Right lobe of liver (tissue), 6 donors: ENCODE measurements around the gene GNPTG. TPM values are rescaled to one million over a fixed set of nuclear protein-coding genes. Genes with fewer than 3 reads are reported as not detected.

Experiments
- ATAC-seq, 4 donors: fragments of 200-7000 bp; cut with Tn5 transposase; one replicate each; pipeline ENCODE4 v1.9.1; 2020; ENCODE audit warnings: mild to moderate bottlenecking in 4 of 4, moderate library complexity in 4 of 4
- DNase-seq, 3 donors: peaks; one replicate each; pipeline ENCODE4 v3.0.0-alpha.2; 2020
- H3K27ac ChIP-seq, 3 donors: fragments of 200-600 bp; one replicate each; pipeline ENCODE4 v1.8.0; 2022
- H3K27me3 ChIP-seq, 2 donors: fragments of 200-600 bp; one replicate each; pipeline ENCODE4 v1.8.0; 2022
- H3K36me3 ChIP-seq, 4 donors: fragments of 200-600 bp; sonication (generic) in 1 of 4; one replicate each; pipeline versions ENCODE4 v1.5.1 to v1.8.0; 2017 to 2022; ENCODE audit warnings: control low read depth in 1 of 4
- H3K4me1 ChIP-seq, 4 donors: fragments of 200-600 bp; sonication (generic) in 1 of 4; one replicate each; pipeline versions ENCODE4 v1.5.1 to v1.8.0; 2017 to 2022; ENCODE audit warnings: control low read depth in 1 of 4
- H3K4me3 ChIP-seq, 3 donors: fragments of 200-600 bp; one replicate each; pipeline ENCODE4 v1.8.0; 2022
- H3K9me3 ChIP-seq, 4 donors: fragments of 200-600 bp; sonication (generic) in 1 of 4; one replicate each; pipeline versions ENCODE4 v1.5.1 to v1.8.0; 2017 to 2022; ENCODE audit warnings: control low read depth in 1 of 4
- CTCF ChIP-seq, 4 donors: fragments of 200-600 bp in 3 of 4; fragments of 450-650 bp in 1 of 4; IDR thresholded peaks; one replicate each; pipeline versions ENCODE4 v1.5.1 to v1.8.0; 2016 to 2022; ENCODE audit warnings: antibody characterized with exemption in 4 of 4, mild to moderate bottlenecking in 2 of 4
- POLR2A ChIP-seq: fragments of 450-650 bp; IDR thresholded peaks from one replicate; pipeline ENCODE4 v1.6.1; 2017; ENCODE audit warnings: antibody characterized with exemption, mild to moderate bottlenecking
- WGBS: methylation state at CpG from one replicate; pipeline ENCODE4 v1.1.6; 2018; ENCODE audit warnings: low coverage, low lambda C conversion rate; ENCODE audit not compliant: insufficient coverage; ENCODE audit errors: missing lambda C conversion rate; 5-methylcytosine and 5-hydroxymethylcytosine counted together
- intact Hi-C, 2 donors: fragments of 100-400 bp; cut with DNase I; formaldehyde crosslinking; loops; one replicate each; pipeline versions ENCODE4 v1.11.2 to v1.14.1; 2022
- total RNA-seq, 6 experiments: library from RNA; depleted of rRNA in 2 of 6; stranded (reverse); fragments of >200 nt in 2 of 6; fragmentation: NEBNext Ultra II Directional in 3 of 6; extraction: Animal tissue kit (Norgen Biotek cat#: 25700) in 3 of 6; gene quantifications; one replicate each; pipeline versions ENCODE4 v1.1.0 to v1.2.4, GENCODE V29; 2016 to 2023
- donor health status: DM: no; HTN: yes; CAD: no.
- donor health status: DM: no; HTN: no; CAD: no.
- donor health status: DM: no; HTN: no; CAD: no.
- donor health status: DM: no; HTN: yes; CAD: no.
- donor health status: DM: no; HTN: yes; CAD: no.

Gene GNPTG
- total RNA-seq, 6 experiments from 2014 or later: 44.3 to 72.8 (median 63.0) TPM

DNA sequence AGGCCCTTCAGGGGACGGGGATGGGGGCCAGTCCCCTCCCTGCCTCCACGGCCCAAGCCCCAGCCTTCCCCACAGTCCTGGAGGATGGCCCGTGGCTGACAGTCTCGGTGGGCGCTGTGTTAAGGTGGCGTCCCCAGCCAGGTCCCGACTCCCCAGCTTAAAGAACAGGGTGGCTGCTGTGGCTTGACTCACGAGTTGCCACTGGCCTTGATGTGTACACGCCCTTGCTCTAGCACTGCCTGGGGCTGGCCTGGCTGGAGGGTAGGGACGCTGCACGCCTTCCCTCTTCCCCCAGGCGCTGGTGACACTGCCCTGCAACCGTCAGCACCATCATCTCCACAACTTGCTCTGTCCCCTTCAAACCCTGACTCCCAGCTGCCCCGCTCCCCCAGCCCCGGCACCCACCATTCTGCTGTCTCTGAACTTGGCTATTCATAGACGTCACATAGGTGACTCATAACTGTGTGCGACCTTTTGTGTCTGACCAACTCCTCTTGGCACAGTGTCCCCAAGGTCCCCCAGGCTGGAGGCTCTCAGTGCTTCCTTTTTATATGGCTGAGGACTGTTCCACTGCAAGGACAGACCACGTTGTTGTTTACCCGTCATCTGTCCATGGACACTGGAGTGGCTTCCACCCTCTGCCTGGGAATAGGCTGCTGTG is 6.3 kb downstream of the GNPTG start:
- no peak for DNase-seq

GRCh38 chr16:1361685-1362360 is 10.1 kb downstream of the GNPTG start:
- DNase-seq (peak in 2 of 3 donors; percentile 18 to 43), ATAC-seq (no peak)
- peaks cover 0 to 59% (median 16%) of the 10 kb centered on the region in 4 donors for H3K36me3 ChIP-seq
- H3K27me3 ChIP-seq: no peaks in the 10 kb centered on the region
- H3K9me3 ChIP-seq: no peaks in the 10 kb centered on the region
- H3K4me1 ChIP-seq: no peaks in the 10 kb centered on the region
- 100% methylated on average over 1 of the region's 43 CpGs for WGBS
- no peak for TF ChIP-seq CTCF (IDR thresholded peaks at IDR 0.05)
- TF ChIP-seq POLR2A: no peak
- no peak overlapping the region for H3K4me3 ChIP-seq
- intact Hi-C loops: no loop called here
- H3K27ac ChIP-seq: no peak overlapping the region

More for the DNA sequence above, 6.3 kb downstream of the GNPTG start:
- Histone ChIP-seq H3K4me1 (peaks cover 0 to 7% (median 3%) of the 10 kb centered on the region in 4 donors), H3K27me3 (no peaks in the 10 kb centered on the region), H3K27ac (no peak overlapping the region), H3K36me3 (peaks cover 0 to 27% (median 5%) of the 10 kb centered on the region in 4 donors), H3K4me3 (no peak overlapping the region), H3K9me3 (no peaks in the 10 kb centered on the region)
- intact Hi-C loops: no loop called here
- 50% methylated on average over 1 of the region's 19 CpGs for WGBS
- ATAC-seq: peak in 2 of 4 donors; percentile 16 to 24
- TF ChIP-seq POLR2A (no peak), CTCF (IDR thresholded peaks at IDR 0.05) (no peak)

DNA sequence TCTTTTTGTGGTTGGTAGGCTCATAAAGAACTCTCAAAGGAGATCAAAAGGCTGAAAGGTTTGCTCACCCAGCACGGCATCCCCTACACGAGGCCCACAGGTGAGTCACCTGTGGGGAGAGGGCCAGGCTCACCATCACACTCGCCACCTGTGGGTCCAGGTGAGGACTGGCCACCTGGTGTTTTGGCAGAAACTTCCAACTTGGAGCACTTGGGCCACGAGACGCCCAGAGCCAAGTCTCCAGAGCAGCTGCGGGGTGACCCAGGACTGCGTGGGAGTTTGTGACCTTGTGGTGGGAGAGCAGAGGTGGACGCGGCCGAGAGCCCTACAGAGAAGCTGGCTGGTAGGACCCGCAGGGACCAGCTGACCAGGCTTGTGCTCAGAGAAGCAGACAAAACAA is 11.1 kb downstream of the GNPTG start:
- intact Hi-C loops: no loop called here
- DNase-seq (peak in 2 of 3 donors; percentile 17 to 37), ATAC-seq (no peak)
- Histone ChIP-seq H3K9me3 (no peaks in the 10 kb centered on the region), H3K27ac (no peak overlapping the region), H3K4me3 (no peak overlapping the region), H3K36me3 (peaks cover 0 to 61% (median 16%) of the 10 kb centered on the region in 4 donors), H3K4me1 (no peaks in the 10 kb centered on the region), H3K27me3 (no peaks in the 10 kb centered on the region)
- TF ChIP-seq POLR2A: no peak
- TF ChIP-seq CTCF (IDR thresholded peaks at IDR 0.05): no peak
- 68% methylated on average over 8 of the region's 11 CpGs for WGBS

GRCh38 chr16:1363501-1364041 is 11.8 kb downstream of the GNPTG start:
- intact Hi-C loops: no loop called here
- no peak overlapping the region for H3K27ac ChIP-seq
- peaks cover 0 to 61% (median 16%) of the 10 kb centered on the region in 4 donors for H3K36me3 ChIP-seq
- H3K4me1 ChIP-seq: no peaks in the 10 kb centered on the region
- H3K9me3 ChIP-seq: no peaks in the 10 kb centered on the region
- peak; percentile 85 to 95 (median 93) for ATAC-seq
- TF ChIP-seq CTCF (IDR thresholded peaks at IDR 0.05): peak; percentile 66 to 89 (median 84)
- no peak for TF ChIP-seq POLR2A
- DNase-seq: peak; percentile 70 to 78 (median 73)
- H3K27me3 ChIP-seq: no peaks in the 10 kb centered on the region
- H3K4me3 ChIP-seq: no peak overlapping the region
- 49% methylated on average over 11 of the region's 18 CpGs for WGBS
